Fibroblast of lung (primary cell): Measurements from ENCODE around the gene PDLIM5. TPM values are rescaled to one million over a fixed set of nuclear protein-coding genes. Genes with fewer than 3 reads are reported as not detected.

Experiments used
- DNase-seq, 2 donors: peaks; one replicate each; pipeline versions ENCODE4 v3.0.0 to v3.0.0-alpha.2; 2010; ENCODE audit warnings: low read depth in 2 of 2
- H2AFZ ChIP-seq: 2 replicates; pipeline ENCODE4 v1.5.1; 2012; ENCODE audit warnings: low read length, control low read depth, inconsistent platforms
- H3K27ac ChIP-seq: 2 replicates; pipeline ENCODE4 v1.5.1; 2011; ENCODE audit warnings: low read length, control low read depth; ENCODE audit not compliant: insufficient read depth
- H3K27me3 ChIP-seq: 2 replicates; pipeline ENCODE4 v1.5.1; 2011; ENCODE audit warnings: mild to moderate bottlenecking, low read length; ENCODE audit not compliant: control insufficient read depth, insufficient read depth
- H3K36me3 ChIP-seq: 2 replicates; pipeline ENCODE4 v1.5.1; 2011; ENCODE audit warnings: low read length; ENCODE audit not compliant: control insufficient read depth, insufficient read depth
- H3K4me1 ChIP-seq: 2 replicates; pipeline ENCODE4 v1.5.1; 2011; ENCODE audit warnings: low read length; ENCODE audit not compliant: control insufficient read depth, insufficient read depth; ENCODE audit errors: extremely low read depth
- H3K4me2 ChIP-seq: 2 replicates; pipeline ENCODE4 v1.5.1; 2011; ENCODE audit warnings: low read length, control low read depth; ENCODE audit not compliant: insufficient read depth; ENCODE audit errors: extremely low read depth
- H3K4me3 ChIP-seq, 4 experiments: fragments of 200-600 bp in 1 of 4; sonication (generic) in 1 of 4; replicated peaks in 1 of 4; 2 replicates each; pipeline ENCODE4 v1.5.1; 2011 to 2016; ENCODE audit warnings: low read length in 4 of 4, low read depth in 3 of 4, mild to moderate bottlenecking in 3 of 4, control low read depth in 2 of 4, inconsistent platforms in 1 of 4, mixed read lengths in 1 of 4; ENCODE audit not compliant: insufficient read depth in 1 of 4; ENCODE audit errors: control extremely low read depth in 1 of 4
- H3K79me2 ChIP-seq: 2 replicates; pipeline ENCODE4 v1.5.1; 2012; ENCODE audit warnings: mild to moderate bottlenecking, low read length, inconsistent platforms; ENCODE audit not compliant: control insufficient read depth, insufficient read depth
- H3K9ac ChIP-seq: 2 replicates; pipeline ENCODE4 v1.5.1; 2011; ENCODE audit warnings: mild to moderate bottlenecking, low read length, control low read depth; ENCODE audit not compliant: insufficient read depth
- H3K9me3 ChIP-seq: 2 replicates; pipeline ENCODE4 v1.5.1; 2012; ENCODE audit warnings: low read depth, low read length; ENCODE audit not compliant: control insufficient read depth, insufficient read depth
- H4K20me1 ChIP-seq: 2 replicates; pipeline ENCODE4 v1.5.1; 2011; ENCODE audit warnings: low read length; ENCODE audit not compliant: control insufficient read depth, insufficient read depth; ENCODE audit errors: extremely low read depth
- EZH2 ChIP-seq: IDR thresholded peaks from 2 replicates; pipeline ENCODE4 v1.5.1; 2012; ENCODE audit warnings: low read length, control low read depth, mild to moderate bottlenecking; ENCODE audit errors: missing control alignments
- polyA plus RNA-seq, 2 donors: library from polyadenylated mRNA; depleted of rRNA in 1 of 2; stranded (reverse) in 1 of 2; unstranded in 1 of 2; fragments of >200 nt; gene quantifications; 2 replicates each; pipeline ENCODE4 v1.2.1, GENCODE V29; 2011 to 2012; ENCODE audit warnings: missing spikeins in 1 of 2
- total RNA-seq: library from RNA; depleted of rRNA; stranded (reverse); fragments of >200 nt; gene quantifications from 2 replicates; pipeline ENCODE4 v1.2.1, GENCODE V29; 2014
- TF ChIP-seq, protein P1 (sequence below), 2 donors: IDR thresholded peaks in 1 of 2; conservative IDR thresholded peaks in 1 of 2; 1 replicate in 1 of 2; 2 replicates in 1 of 2; pipeline ENCODE4 v1.5.1; 2011 to 2012; ENCODE audit warnings: low read length in 2 of 2, control low read depth in 1 of 2, inconsistent platforms in 1 of 2, low read depth in 1 of 2, mild to moderate bottlenecking in 1 of 2

The PDLIM5 gene
- total and polyA plus RNA-seq, 2 donors (not counting 1 experiment from before 2014, with no cell fraction given), result 28.4 to 113 TPM

DNA sequence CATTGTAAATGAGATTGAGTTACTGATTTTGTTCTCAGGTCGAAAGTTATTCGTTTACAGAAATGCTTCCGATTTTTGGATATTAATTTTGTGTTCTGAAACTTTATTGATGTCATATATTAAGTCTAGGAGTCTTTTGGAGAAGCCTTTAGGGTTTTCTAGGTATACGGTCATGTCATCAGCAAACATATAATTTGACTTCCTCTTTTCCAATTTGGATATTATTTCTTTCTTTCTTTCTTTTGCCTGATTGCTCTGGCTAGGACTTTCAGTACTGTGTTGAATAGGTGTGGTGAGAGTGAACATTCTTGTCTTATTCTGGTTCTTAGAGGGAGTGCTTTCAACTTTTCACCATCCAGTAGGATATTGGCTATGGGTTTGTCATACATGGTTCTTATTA lies 35.4 kb upstream of the PDLIM5 start:
- H4K20me1 ChIP-seq, result no peaks in the 10 kb centered on the region
- H3K9me3 ChIP-seq, result no peaks in the 10 kb centered on the region
- H3K4me2 ChIP-seq, result no peak overlapping the region
- H3K36me3 ChIP-seq, result no peaks in the 10 kb centered on the region
- peaks cover 3% of the 10 kb centered on the region for H3K4me1 ChIP-seq
- no peak overlapping the region for H3K9ac ChIP-seq
- H3K4me3 ChIP-seq, result no peak overlapping the region
- DNase-seq, result no peak
- no peak overlapping the region for H3K27ac ChIP-seq
- no peaks in the 10 kb centered on the region for H3K79me2 ChIP-seq
- TF ChIP-seq, protein P1, sequence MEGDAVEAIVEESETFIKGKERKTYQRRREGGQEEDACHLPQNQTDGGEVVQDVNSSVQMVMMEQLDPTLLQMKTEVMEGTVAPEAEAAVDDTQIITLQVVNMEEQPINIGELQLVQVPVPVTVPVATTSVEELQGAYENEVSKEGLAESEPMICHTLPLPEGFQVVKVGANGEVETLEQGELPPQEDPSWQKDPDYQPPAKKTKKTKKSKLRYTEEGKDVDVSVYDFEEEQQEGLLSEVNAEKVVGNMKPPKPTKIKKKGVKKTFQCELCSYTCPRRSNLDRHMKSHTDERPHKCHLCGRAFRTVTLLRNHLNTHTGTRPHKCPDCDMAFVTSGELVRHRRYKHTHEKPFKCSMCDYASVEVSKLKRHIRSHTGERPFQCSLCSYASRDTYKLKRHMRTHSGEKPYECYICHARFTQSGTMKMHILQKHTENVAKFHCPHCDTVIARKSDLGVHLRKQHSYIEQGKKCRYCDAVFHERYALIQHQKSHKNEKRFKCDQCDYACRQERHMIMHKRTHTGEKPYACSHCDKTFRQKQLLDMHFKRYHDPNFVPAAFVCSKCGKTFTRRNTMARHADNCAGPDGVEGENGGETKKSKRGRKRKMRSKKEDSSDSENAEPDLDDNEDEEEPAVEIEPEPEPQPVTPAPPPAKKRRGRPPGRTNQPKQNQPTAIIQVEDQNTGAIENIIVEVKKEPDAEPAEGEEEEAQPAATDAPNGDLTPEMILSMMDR (conservative IDR thresholded peaks at IDR 0.05 in 1 of 2, IDR thresholded peaks at IDR 0.05 in 1 of 2; ENCODE audit: low read depth in 1 of 2, low read length in 2 of 2), result no peak
- TF ChIP-seq EZH2, result no peak
- H2AFZ ChIP-seq, result no peak overlapping the region
- H3K27me3 ChIP-seq, result no peaks in the 10 kb centered on the region

DNA sequence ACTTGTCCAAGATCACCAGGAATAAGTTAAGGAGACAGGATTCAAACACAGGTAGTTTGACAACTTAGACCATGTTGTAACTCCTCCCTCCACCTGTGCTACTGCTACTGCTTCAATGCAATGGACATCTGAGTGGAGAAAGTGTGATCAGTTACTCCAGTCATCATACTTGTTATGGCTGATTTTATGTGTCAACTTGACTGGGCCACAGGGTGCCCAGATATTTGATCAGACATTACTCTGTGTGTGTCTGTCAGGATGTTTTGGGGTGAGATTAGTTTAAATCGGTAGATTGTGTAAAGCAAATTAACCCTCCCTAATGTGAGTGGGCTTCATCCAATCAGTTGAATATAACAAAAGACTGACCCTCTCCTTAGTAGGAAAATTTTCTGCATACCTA lies 34.8 kb upstream of the PDLIM5 start:
- Histone ChIP-seq H3K9ac (no peak overlapping the region), H2AFZ (no peak overlapping the region), H3K36me3 (no peaks in the 10 kb centered on the region), H3K4me3 (no peak overlapping the region), H3K79me2 (no peaks in the 10 kb centered on the region), H3K27me3 (no peaks in the 10 kb centered on the region), H4K20me1 (no peaks in the 10 kb centered on the region), H3K4me1 (peaks cover 3% of the 10 kb centered on the region), H3K9me3 (no peaks in the 10 kb centered on the region), H3K4me2 (no peak overlapping the region), H3K27ac (no peak overlapping the region)
- no peak for TF ChIP-seq EZH2
- TF ChIP-seq, protein P1 (conservative IDR thresholded peaks at IDR 0.05 in 1 of 2, IDR thresholded peaks at IDR 0.05 in 1 of 2; ENCODE audit: low read depth in 1 of 2, low read length in 2 of 2), result no peak
- no peak for DNase-seq

DNA sequence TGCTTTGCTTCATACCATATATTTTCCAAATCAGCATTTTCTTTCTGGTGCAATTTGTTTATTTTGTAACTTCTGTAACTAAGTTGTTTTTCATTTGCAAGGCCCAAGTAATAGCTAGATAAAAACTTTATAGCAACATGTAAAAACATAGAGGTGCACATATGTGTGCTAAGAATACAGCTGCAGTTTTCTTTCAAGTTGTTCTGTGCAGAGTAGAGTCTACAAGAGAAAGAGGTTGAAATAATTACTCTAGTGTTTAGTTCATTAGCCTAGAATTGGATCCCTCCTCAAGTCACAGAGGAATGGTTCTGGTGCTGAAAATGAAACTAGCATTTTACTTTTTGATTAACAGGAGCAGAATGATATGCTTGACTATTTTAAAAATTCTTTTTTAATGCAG lies 32.2 kb upstream of the PDLIM5 start:
- H3K36me3 ChIP-seq, result no peaks in the 10 kb centered on the region
- H3K4me1 ChIP-seq, result no peaks in the 10 kb centered on the region
- no peak overlapping the region for H3K4me3 ChIP-seq
- DNase-seq, result no peak
- TF ChIP-seq EZH2, result no peak
- TF ChIP-seq, protein P1 (conservative IDR thresholded peaks at IDR 0.05 in 1 of 2, IDR thresholded peaks at IDR 0.05 in 1 of 2; ENCODE audit: low read depth in 1 of 2, low read length in 2 of 2), result no peak
- no peak overlapping the region for H3K4me2 ChIP-seq
- no peaks in the 10 kb centered on the region for H3K79me2 ChIP-seq
- no peaks in the 10 kb centered on the region for H3K9me3 ChIP-seq
- no peaks in the 10 kb centered on the region for H4K20me1 ChIP-seq
- H3K27me3 ChIP-seq, result no peaks in the 10 kb centered on the region
- no peak overlapping the region for H2AFZ ChIP-seq
- H3K27ac ChIP-seq, result no peak overlapping the region
- H3K9ac ChIP-seq, result no peak overlapping the region
